CD4-positive, alpha-beta T cell treated with Interleukin-15 for 4 hours (primary cell): ENCODE results near the gene HMG20B.

Source experiments
- DNase-seq: peaks from one replicate; pipeline ENCODE4 v3.0.0-alpha.2; 2020; ENCODE audit warnings: low spot score

HMG20B gene

DNA sequence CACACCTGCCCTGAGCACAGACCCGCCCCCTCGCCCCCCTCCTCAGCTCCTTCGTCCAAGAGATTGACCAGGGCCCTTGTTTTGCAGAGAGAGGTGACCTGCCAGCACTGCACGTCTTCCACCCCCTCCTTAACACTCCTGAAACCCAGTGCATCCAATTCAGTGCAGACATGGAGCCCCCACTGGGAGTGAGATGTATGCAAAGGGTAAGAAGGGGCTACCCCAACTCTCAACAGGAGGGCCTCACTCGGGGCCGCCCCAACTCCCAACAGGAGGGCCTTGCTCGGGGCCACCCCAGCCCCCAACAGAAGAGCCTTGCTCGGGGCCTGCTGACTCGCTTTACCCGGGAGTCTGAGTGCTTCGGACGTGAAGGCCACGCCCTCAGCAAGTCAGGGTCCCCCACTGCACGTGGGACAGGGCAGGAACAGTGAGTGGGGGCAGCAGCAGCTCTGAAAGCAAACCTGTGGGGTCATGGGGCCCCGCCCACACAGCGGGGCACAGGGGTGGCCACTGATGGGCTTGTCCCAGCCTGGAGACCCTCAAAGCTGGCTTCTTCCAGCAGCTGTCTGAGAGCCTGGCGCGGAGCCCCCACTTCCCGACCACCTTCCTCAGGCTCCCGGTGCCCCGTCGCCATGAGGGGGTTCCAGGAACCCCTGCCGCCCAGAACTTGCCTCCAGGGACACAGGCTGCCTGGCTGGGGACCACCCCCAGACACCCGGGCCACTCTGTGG is 48.2 kb downstream of the HMG20B start:
- DNase-seq = no peak

- no peak for DNase-seq
Observed at GRCh38 chr19:3621689-3622088, 48.9 kb downstream of the HMG20B start.

GRCh38 chr19:3622224-3622623 is 49.5 kb downstream of the HMG20B start:
- no peak for DNase-seq

- no peak for DNase-seq
Observed at GRCh38 chr19:3623716-3624115, 51.0 kb downstream of the HMG20B start.

GRCh38 chr19:3625996-3626472 is 53.3 kb downstream of the HMG20B start:
- no peak for DNase-seq

- DNase-seq = peak; percentile 99
Observed at GRCh38 chr19:3626473-3627350, 54.0 kb downstream of the HMG20B start, which contains the start of gene CACTIN. CACTIN (minus strand) TSS chr19:3626790; CDS start chr19:3626762, 28 bp downstream.

GRCh38 chr19:3627351-3627723 is 54.6 kb downstream of the HMG20B start:
- no peak for DNase-seq
